HEK293 (cell line): ENCODE measurements around the gene LDLRAD4.

Experiments used
- CTCF ChIA-PET: fragments of 350-600 bp; formaldehyde crosslinking; extraction: SDS; loops from one replicate; lab custom pipeline; 2021; ENCODE audit warnings: antibody characterized with exemption; lab: Yijun Ruan, JAX
- POLR2A ChIA-PET: fragments of 300-600 bp; formaldehyde crosslinking; extraction: SDS; loops from one replicate; lab custom pipeline; 2020; ENCODE audit warnings: antibody characterized with exemption, inconsistent platforms; lab: Yijun Ruan, JAX
- H3K27ac ChIP-seq: fragments of 200-500 bp; sonication (Bioruptor generic); 2 replicates; pipeline ENCODE4 v1.5.1; 2014; ENCODE audit warnings: low read depth, low read length, control low read depth, inconsistent platforms; ENCODE audit errors: extremely low read depth
- H3K36me3 ChIP-seq, 2 experiments: fragments of 200-500 bp in 1 of 2; sonication (Bioruptor generic) in 1 of 2; 1 replicate in 1 of 2; 2 replicates in 1 of 2; pipeline ENCODE4 v1.5.1; 2014 to 2017; ENCODE audit warnings: inconsistent platforms in 2 of 2, low read length in 2 of 2; ENCODE audit not compliant: control insufficient read depth in 2 of 2, insufficient read depth in 1 of 2
- H3K4me1 ChIP-seq: fragments of 200-500 bp; sonication (Bioruptor generic); 2 replicates; pipeline ENCODE4 v1.5.1; 2014; ENCODE audit warnings: mild to moderate bottlenecking, low read length, inconsistent platforms; ENCODE audit not compliant: control insufficient read depth, insufficient read depth
- H3K4me3 ChIP-seq: 2 replicates; pipeline ENCODE4 v1.5.1; 2011; ENCODE audit warnings: low read depth, mild to moderate bottlenecking, control low read depth, low read length, moderate library complexity
- H3K9me3 ChIP-seq: fragments of 200-500 bp; sonication (Bioruptor generic); 2 replicates; pipeline ENCODE4 v1.5.1; 2014; ENCODE audit warnings: low read depth, low read length, inconsistent platforms; ENCODE audit not compliant: control insufficient read depth, insufficient read depth
- HIC1 ChIP-seq: fragments of 450-650 bp; formaldehyde crosslinking; IDR thresholded peaks from 2 replicates; pipeline ENCODE4 v1.5.1; 2016; ENCODE audit warnings: missing biosample characterization, missing genetic modification characterization
- PATZ1 ChIP-seq: fragments of 450-650 bp; formaldehyde crosslinking; IDR thresholded peaks from 2 replicates; pipeline ENCODE4 v1.5.1; 2016; ENCODE audit warnings: missing biosample characterization, missing genetic modification characterization
- PRDM10 ChIP-seq: fragments of 450-650 bp; formaldehyde crosslinking; IDR thresholded peaks from 2 replicates; pipeline ENCODE4 v1.5.1; 2016; ENCODE audit warnings: missing biosample characterization, missing genetic modification characterization
- YY2 ChIP-seq: fragments of 450-650 bp; formaldehyde crosslinking; IDR thresholded peaks from 2 replicates; pipeline ENCODE4 v1.5.1; 2016; ENCODE audit warnings: missing biosample characterization, missing genetic modification characterization
- ZBTB48 ChIP-seq: fragments of 450-650 bp; formaldehyde crosslinking; IDR thresholded peaks from 2 replicates; pipeline ENCODE4 v1.5.1; 2016; ENCODE audit warnings: missing biosample characterization, missing genetic modification characterization
- ZNF140 ChIP-seq: fragments of 450-650 bp; formaldehyde crosslinking; IDR thresholded peaks from 2 replicates; pipeline ENCODE4 v1.5.1; 2016; ENCODE audit warnings: missing biosample characterization, missing genetic modification characterization
- ZNF391 ChIP-seq: fragments of 450-650 bp; formaldehyde crosslinking; IDR thresholded peaks from 2 replicates; pipeline ENCODE4 v1.5.1; 2016; ENCODE audit warnings: low read depth, missing biosample characterization, missing genetic modification characterization, borderline replicate concordance
- ZNF394 ChIP-seq: fragments of 450-650 bp; formaldehyde crosslinking; IDR thresholded peaks from 2 replicates; pipeline ENCODE4 v1.5.1; 2016; ENCODE audit warnings: missing biosample characterization, missing genetic modification characterization, mild to moderate bottlenecking, moderate library complexity, borderline replicate concordance
- ZNF404 ChIP-seq: fragments of 450-650 bp; formaldehyde crosslinking; IDR thresholded peaks from 2 replicates; pipeline ENCODE4 v1.5.1; 2017; ENCODE audit warnings: missing biosample characterization, missing genetic modification characterization
- ZNF423 ChIP-seq: fragments of 450-650 bp; formaldehyde crosslinking; IDR thresholded peaks from 2 replicates; pipeline ENCODE4 v1.5.1; 2016; ENCODE audit warnings: missing biosample characterization, missing genetic modification characterization
- ZNF426 ChIP-seq: fragments of 450-650 bp; formaldehyde crosslinking; IDR thresholded peaks from 2 replicates; pipeline ENCODE4 v1.5.1; 2017; ENCODE audit warnings: missing biosample characterization, missing genetic modification characterization, mild to moderate bottlenecking, inconsistent platforms, moderate library complexity
- ZNF433 ChIP-seq: fragments of 450-650 bp; formaldehyde crosslinking; IDR thresholded peaks from 2 replicates; pipeline ENCODE4 v1.5.1; 2016; ENCODE audit warnings: missing biosample characterization, missing genetic modification characterization, low read depth
- ZNF510 ChIP-seq: fragments of 450-650 bp; formaldehyde crosslinking; IDR thresholded peaks from 2 replicates; pipeline ENCODE4 v1.5.1; 2018; ENCODE audit warnings: mild to moderate bottlenecking, missing genetic modification characterization, missing biosample characterization; ENCODE audit not compliant: insufficient replicate concordance
- ZNF560 ChIP-seq: fragments of 450-650 bp; formaldehyde crosslinking; IDR thresholded peaks from 2 replicates; pipeline ENCODE4 v1.5.1; 2017; ENCODE audit warnings: missing biosample characterization, missing genetic modification characterization, borderline replicate concordance
- ZNF596 ChIP-seq: fragments of 450-650 bp; IDR thresholded peaks from 2 replicates; pipeline ENCODE4 v1.5.0; 2018; ENCODE audit warnings: missing biosample characterization, mild to moderate bottlenecking, missing genetic modification characterization, moderate library complexity
- ZNF610 ChIP-seq: fragments of 450-650 bp; formaldehyde crosslinking; IDR thresholded peaks from 2 replicates; pipeline ENCODE4 v1.5.1; 2016; ENCODE audit warnings: missing biosample characterization, missing genetic modification characterization, borderline replicate concordance
- ZNF768 ChIP-seq: fragments of 450-650 bp; formaldehyde crosslinking; IDR thresholded peaks from 2 replicates; pipeline ENCODE4 v1.5.1; 2018; ENCODE audit warnings: missing biosample characterization, mild to moderate bottlenecking, missing genetic modification characterization

Gene LDLRAD4

GRCh38 chr18:13598591-13598990 lies 380.0 kb downstream of the LDLRAD4 start (continued):
- no peak for TF ChIP-seq PATZ1 (tag by site-specific recombination)
- no peak for TF ChIP-seq YY2 (tag by site-specific recombination)
- TF ChIP-seq ZNF394 (tag by site-specific recombination) = no peak
- no peak for TF ChIP-seq ZBTB48 (tag by site-specific recombination)
- no peak for TF ChIP-seq ZNF560 (tag by site-specific recombination)

DNA sequence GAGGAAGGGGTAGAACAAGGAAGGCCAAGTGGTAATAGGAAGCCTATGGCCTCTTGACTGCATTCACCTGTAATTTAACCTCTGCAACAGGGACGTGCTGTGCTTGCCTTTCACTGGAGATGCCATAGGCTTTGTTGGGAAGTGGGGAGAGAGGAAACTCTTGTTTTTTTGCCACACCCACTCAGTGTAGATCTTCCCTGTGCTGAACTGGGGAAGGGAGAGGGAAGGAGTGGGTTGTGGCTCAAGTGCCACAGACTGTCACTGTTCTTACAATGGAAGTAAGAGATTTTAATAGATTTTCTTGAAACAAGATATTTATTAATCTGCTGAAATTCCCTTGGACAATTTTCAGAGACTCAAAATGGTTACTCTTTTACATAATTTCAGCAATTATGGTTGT lies 380.5 kb downstream of the LDLRAD4 start:
- Histone ChIP-seq H3K4me3 (no peak overlapping the region), H3K36me3 (no peaks in the 10 kb centered on the region), H3K4me1 (no peaks in the 10 kb centered on the region), H3K9me3 (peaks cover 2% of the 10 kb centered on the region), H3K27ac (no peak overlapping the region)
- CTCF ChIA-PET = no interaction called here
- POLR2A ChIA-PET = no interaction called here
- no peak for TF ChIP-seq ZNF140 (tag by site-specific recombination)
- no peak for TF ChIP-seq ZNF596
- no peak for TF ChIP-seq ZNF433
- no peak for TF ChIP-seq HIC1 (tag by site-specific recombination)
- no peak for TF ChIP-seq ZNF423 (tag by site-specific recombination)
- no peak for TF ChIP-seq ZNF610 (tag by site-specific recombination)
- no peak for TF ChIP-seq ZNF391 (tag by site-specific recombination)
- TF ChIP-seq ZNF404 (tag by site-specific recombination) = no peak
- no peak for TF ChIP-seq ZNF510 (tag by site-specific recombination)
- TF ChIP-seq ZNF426 (tag by site-specific recombination) = no peak
- no peak for TF ChIP-seq ZNF768 (tag by site-specific recombination)
- no peak for TF ChIP-seq PRDM10 (tag by site-specific recombination)
